ENCODE measurements around the gene SPTB. TPM values are rescaled to one million over a fixed set of nuclear protein-coding genes. Genes with fewer than 3 reads are reported as not detected.

SPTB gene
- total and polyA plus RNA-seq, 5 donors: 68.4 to 96.5 (median 82.5) TPM

GRCh38 chr14:64774272-64774671, 105.4 kb downstream of the SPTB start:
- Histone ChIP-seq H3K27me3 (ENCODE audit: control insufficient read depth, insufficient read depth) (no peaks in the 10 kb centered on the region), H3K4me3 (ENCODE audit: low read length) (no peak overlapping the region), H3K4me1 (ENCODE audit: control insufficient read depth, insufficient read depth, low read length) (peaks cover 7% of the 10 kb centered on the region), H3K27ac (ENCODE audit: low read length) (no peak overlapping the region), H3K9me3 (ENCODE audit: control insufficient read depth, low read length) (no peaks in the 10 kb centered on the region)
- DNase-seq: no peak
- no peak for ATAC-seq
- 96% methylated on average over 16 of the region's 16 CpGs for WGBS
- intact Hi-C loops (cut with DNase I): loop anchor here in 1 of 4 donors (5.0 kb wide), 1 partner anchor 102 kb away; no protein-coding TSS in a partner anchor

DNA sequence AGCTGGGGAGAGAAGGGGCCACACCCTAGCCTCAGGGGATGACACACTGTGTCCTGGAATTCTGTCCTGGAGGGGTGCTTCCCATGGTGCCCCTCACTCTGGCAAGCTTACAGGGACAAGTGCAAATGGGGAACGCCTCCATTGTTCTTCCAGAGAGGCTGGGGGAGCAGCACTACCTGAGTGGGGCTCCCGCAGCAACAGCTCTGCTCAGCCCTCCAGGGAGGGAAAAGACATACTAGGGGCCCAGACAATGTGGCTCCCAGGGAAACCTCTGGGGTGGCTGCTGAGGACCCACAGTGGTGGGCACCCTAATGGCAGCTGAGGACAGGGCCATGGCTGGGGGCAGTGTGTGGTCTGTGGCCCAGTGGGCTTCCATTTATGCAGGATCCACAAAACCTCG, 106.1 kb downstream of the SPTB start:
- Histone ChIP-seq H3K9me3 (ENCODE audit: control insufficient read depth, low read length) (no peaks in the 10 kb centered on the region), H3K27me3 (ENCODE audit: control insufficient read depth, insufficient read depth) (no peaks in the 10 kb centered on the region), H3K4me3 (ENCODE audit: low read length) (no peak overlapping the region), H3K4me1 (ENCODE audit: control insufficient read depth, insufficient read depth, low read length) (peaks cover 4% of the 10 kb centered on the region), H3K27ac (ENCODE audit: low read length) (no peak overlapping the region)
- DNase-seq: no peak
- intact Hi-C loops (cut with DNase I): loop anchor here in 1 of 4 donors (5.0 kb wide), 1 partner anchor 101 kb away; no protein-coding TSS in a partner anchor
- no peak for ATAC-seq
- 98% methylated on average over 3 of the region's 3 CpGs for WGBS

- no peak for DNase-seq
- WGBS: 96% methylated on average over 18 of the region's 18 CpGs
Measured at GRCh38 chr14:64773046-64773445, 106.7 kb downstream of the SPTB start.

GRCh38 chr14:64772397-64772950, 107.2 kb downstream of the SPTB start:
- Histone ChIP-seq H3K27me3 (ENCODE audit: control insufficient read depth, insufficient read depth) (no peaks in the 10 kb centered on the region), H3K9me3 (ENCODE audit: control insufficient read depth, low read length) (no peaks in the 10 kb centered on the region), H3K4me3 (ENCODE audit: low read length) (no peak overlapping the region), H3K27ac (ENCODE audit: low read length) (no peak overlapping the region), H3K4me1 (ENCODE audit: control insufficient read depth, insufficient read depth, low read length) (no peaks in the 10 kb centered on the region)
- no peak for DNase-seq
- 93% methylated on average over 36 of the region's 36 CpGs for WGBS
- intact Hi-C loops (cut with DNase I): loop anchor here in 1 of 4 donors (5.0 kb wide), 1 partner anchor 100 kb away; no protein-coding TSS in a partner anchor
- ATAC-seq: no peak

More at GRCh38 chr14:64773046-64773445, 106.7 kb downstream of the SPTB start:
- intact Hi-C loops (cut with DNase I): loop anchor here in 1 of 4 donors (5.0 kb wide), 1 partner anchor 101 kb away; no protein-coding TSS in a partner anchor
- no peaks in the 10 kb centered on the region for H3K27me3 ChIP-seq (ENCODE audit: control insufficient read depth, insufficient read depth)
- no peak overlapping the region for H3K4me3 ChIP-seq (ENCODE audit: low read length)
- H3K9me3 ChIP-seq (ENCODE audit: control insufficient read depth, low read length): no peaks in the 10 kb centered on the region
- no peak overlapping the region for H3K27ac ChIP-seq (ENCODE audit: low read length)
- no peaks in the 10 kb centered on the region for H3K4me1 ChIP-seq (ENCODE audit: control insufficient read depth, insufficient read depth, low read length)
- ATAC-seq: no peak

DNA sequence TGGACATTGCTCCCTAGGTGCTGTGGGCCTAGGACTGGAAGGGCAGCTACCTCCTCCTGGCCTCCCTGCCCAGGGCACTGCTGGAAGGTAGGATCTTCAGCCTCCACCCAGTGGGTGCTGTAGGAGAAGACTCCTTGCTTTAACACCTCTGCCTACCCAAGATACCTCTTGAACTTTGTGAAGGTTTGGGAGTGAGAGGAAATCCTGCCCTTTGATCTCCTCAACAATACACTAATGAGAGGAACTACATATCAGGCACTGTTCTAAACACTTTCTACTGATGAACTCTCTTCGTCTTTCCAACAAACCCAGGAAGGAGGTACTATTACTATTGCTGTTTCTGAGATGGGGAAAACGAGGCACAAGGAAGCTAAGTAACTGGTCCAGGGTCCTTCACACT, 108.5 kb downstream of the SPTB start:
- ATAC-seq (no peak), DNase-seq (no peak)
- 65% methylated on average over 2 of the region's 2 CpGs for WGBS
- Histone ChIP-seq H3K9me3 (ENCODE audit: control insufficient read depth, low read length) (no peaks in the 10 kb centered on the region), H3K27me3 (ENCODE audit: control insufficient read depth, insufficient read depth) (no peaks in the 10 kb centered on the region), H3K27ac (ENCODE audit: low read length) (no peak overlapping the region), H3K4me3 (ENCODE audit: low read length) (no peak overlapping the region), H3K4me1 (ENCODE audit: control insufficient read depth, insufficient read depth, low read length) (no peaks in the 10 kb centered on the region)
- intact Hi-C loops (cut with DNase I): loop anchor here in 1 of 4 donors (5.0 kb wide), 1 partner anchor 99 kb away; no protein-coding TSS in a partner anchor

DNA sequence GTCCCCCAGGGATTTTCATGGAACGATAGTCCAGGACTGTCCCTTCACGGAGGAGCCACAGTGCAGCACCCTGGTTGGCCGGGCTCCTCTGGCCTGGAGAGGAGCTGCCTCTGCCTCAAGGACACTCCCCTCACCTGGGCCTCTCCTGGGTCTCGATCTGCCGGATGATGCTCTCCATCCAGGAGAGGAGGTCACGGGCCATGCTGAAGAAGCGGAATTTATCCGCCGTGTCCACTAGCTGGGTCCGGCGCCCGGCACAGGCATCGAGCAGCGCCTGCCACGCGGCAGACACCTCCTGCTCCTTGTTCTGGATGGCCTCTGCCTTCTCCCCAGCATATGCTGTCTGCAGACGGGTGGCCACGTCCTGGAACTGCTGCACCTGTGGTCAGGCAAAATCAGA, 109.0 kb downstream of the SPTB start:
- DNase-seq: peak in 1 of 3 donors; percentile 26
- no peak overlapping the region for H3K27ac ChIP-seq (ENCODE audit: low read length)
- no peaks in the 10 kb centered on the region for H3K27me3 ChIP-seq (ENCODE audit: control insufficient read depth, insufficient read depth)
- no peak overlapping the region for H3K4me3 ChIP-seq (ENCODE audit: low read length)
- H3K9me3 ChIP-seq (ENCODE audit: control insufficient read depth, low read length): no peaks in the 10 kb centered on the region
- WGBS: 88% methylated on average over 18 of the region's 18 CpGs
- no peak for ATAC-seq
- intact Hi-C loops (cut with DNase I): loop anchor here in 1 of 4 donors (5.0 kb wide), 1 partner anchor 98 kb away; no protein-coding TSS in a partner anchor
- no peaks in the 10 kb centered on the region for H3K4me1 ChIP-seq (ENCODE audit: control insufficient read depth, insufficient read depth, low read length)

DNA sequence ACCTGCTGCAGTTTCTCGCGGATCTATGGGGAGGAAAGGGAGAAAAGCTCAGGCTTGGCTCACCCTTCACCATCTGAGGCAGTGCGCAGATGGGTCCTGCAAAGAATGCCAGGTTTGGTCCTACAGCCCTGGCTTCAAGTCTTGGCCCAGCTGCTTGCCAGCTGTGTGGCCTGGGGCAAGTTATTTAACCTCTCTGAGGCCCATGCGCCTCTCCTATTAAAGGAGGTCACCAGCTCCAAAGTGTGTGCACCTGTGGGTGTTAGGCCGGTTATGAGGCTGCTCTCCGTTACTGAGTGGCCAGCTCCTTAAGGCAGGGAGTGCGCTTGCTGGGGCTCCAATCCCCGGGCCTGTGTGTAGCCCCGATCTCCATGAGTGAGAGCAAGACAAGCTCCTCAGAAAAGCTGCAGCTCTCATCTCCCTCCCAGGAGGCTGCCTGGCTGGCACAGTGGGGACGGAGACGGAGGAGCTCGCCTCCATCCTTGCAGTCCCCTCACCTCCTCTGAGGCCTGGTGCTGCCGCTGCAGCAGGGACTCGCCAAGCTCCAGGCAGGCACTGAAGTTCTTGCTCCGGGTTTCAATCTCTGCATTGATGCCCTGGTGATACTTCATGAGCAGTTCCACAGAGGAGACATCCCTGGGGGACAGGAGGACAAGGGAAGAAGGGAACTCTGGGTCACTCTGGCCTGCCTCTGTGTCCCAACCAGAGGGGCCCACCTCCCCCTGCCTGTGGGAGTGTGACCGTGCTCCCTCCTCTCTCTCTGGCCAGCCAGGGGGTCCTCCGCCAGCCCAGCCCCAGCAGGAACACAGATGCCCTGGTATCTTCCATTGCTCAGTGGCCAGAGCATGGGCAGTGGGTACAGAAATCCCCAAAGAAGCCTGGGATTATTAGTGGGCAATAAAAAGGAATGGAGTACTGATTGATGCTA, 110.3 kb downstream of the SPTB start:
- Histone ChIP-seq H3K4me1 (ENCODE audit: control insufficient read depth, insufficient read depth, low read length) (no peaks in the 10 kb centered on the region), H3K4me3 (ENCODE audit: low read length) (no peak overlapping the region), H3K27me3 (ENCODE audit: control insufficient read depth, insufficient read depth) (no peaks in the 10 kb centered on the region), H3K27ac (ENCODE audit: low read length) (no peak overlapping the region), H3K9me3 (ENCODE audit: control insufficient read depth, low read length) (no peaks in the 10 kb centered on the region)
- DNase-seq: no peak
- 89% methylated on average over 17 of the region's 17 CpGs for WGBS
- intact Hi-C loops (cut with DNase I): loop anchor here in 1 of 4 donors (5.0 kb wide), 1 partner anchor 97 kb away; no protein-coding TSS in a partner anchor
- no peak for ATAC-seq

DNA sequence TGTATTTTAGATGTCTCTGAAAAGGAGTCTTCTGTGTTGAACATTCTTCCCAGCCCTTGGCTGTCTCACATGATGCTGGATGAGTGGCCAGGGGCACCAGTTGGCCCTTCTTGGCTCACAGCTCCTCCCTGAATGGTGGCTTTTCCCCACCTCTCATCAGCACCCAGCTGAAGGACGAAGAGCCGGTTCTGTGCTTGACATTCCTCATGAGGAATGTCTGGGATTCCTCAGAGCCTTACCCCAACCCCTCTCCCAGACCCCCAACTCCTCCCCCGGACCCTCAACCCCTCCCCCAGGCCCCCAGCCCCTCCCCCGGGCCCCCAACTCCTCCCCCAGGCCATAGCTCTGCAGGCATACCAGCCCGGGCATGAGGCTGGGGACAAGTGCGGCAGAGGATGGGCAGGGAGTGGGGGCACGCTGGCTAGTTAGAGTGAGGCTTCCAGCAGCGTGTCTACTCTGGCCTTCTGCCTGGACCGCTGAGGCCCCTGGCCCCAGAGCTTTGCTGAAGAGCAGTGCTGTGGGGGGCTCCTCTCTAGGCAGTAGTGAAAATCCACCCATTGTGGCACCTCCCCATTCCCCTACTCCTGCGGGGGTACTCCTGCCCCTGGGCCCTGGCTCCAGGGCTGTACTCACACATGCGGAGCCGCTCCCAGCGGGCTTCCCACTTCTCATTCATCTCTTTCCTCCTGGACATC, 111.2 kb downstream of the SPTB start:
- Histone ChIP-seq H3K27me3 (ENCODE audit: control insufficient read depth, insufficient read depth) (no peaks in the 10 kb centered on the region), H3K4me3 (ENCODE audit: low read length) (no peak overlapping the region), H3K4me1 (ENCODE audit: control insufficient read depth, insufficient read depth, low read length) (peaks cover 2% of the 10 kb centered on the region), H3K27ac (ENCODE audit: low read length) (no peak overlapping the region), H3K9me3 (ENCODE audit: control insufficient read depth, low read length) (no peaks in the 10 kb centered on the region)
- intact Hi-C loops (cut with DNase I): no loop called here
- DNase-seq (peak in 1 of 3 donors; percentile 35), ATAC-seq (no peak)
- 60% methylated on average over 13 of the region's 13 CpGs for WGBS

DNA sequence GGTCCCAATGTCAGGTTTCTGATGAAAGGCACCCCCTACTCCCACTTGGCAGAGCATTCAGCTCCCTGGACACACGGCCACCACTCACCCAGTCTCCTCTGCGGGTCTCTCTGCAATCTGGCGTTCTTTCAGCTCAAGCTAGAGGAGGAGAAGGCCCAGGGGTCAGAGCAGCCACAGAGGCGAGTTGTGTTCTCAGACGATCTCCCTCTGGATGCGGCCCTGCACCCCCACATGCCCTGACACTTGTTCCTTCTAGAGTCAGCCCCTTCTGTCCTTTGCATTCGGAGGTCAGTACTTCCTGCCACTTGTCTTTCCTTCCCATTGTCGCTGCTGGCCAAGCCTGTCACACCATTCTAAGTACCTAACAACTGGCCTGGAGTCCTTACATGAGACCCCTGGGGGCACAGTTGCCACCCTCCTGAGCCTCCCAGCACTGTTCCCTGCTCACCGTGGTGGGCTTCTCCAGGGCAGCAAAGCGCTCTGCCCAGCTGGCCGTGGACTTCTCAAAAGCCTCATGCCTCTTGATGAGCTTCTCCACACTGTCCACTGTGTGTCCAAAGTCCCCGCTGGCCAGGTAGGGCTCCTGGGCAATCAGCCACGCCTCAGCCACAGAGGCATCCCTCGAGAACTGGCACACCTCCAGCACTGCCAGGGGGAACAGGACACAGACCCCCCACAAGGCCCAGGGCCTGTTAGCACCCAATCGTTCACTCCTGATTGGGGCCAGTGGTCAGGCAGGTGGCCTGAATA, 112.3 kb downstream of the SPTB start:
- H3K4me3 ChIP-seq (ENCODE audit: low read length): no peak overlapping the region
- no peak for ATAC-seq
- WGBS: 70% methylated on average over 15 of the region's 15 CpGs
- DNase-seq: peak in 2 of 3 donors; percentile 38 to 50
- H3K9me3 ChIP-seq (ENCODE audit: control insufficient read depth, low read length): no peaks in the 10 kb centered on the region
- intact Hi-C loops (cut with DNase I): no loop called here
- H3K4me1 ChIP-seq (ENCODE audit: control insufficient read depth, insufficient read depth, low read length): peaks cover 5% of the 10 kb centered on the region
- H3K27me3 ChIP-seq (ENCODE audit: control insufficient read depth, insufficient read depth): no peaks in the 10 kb centered on the region
- no peak overlapping the region for H3K27ac ChIP-seq (ENCODE audit: low read length)

- ATAC-seq (no peak), DNase-seq (no peak)
- Histone ChIP-seq H3K27ac (ENCODE audit: low read length) (no peak overlapping the region), H3K4me1 (ENCODE audit: control insufficient read depth, insufficient read depth, low read length) (peaks cover 11% of the 10 kb centered on the region), H3K9me3 (ENCODE audit: control insufficient read depth, low read length) (no peaks in the 10 kb centered on the region), H3K27me3 (ENCODE audit: control insufficient read depth, insufficient read depth) (no peaks in the 10 kb centered on the region), H3K4me3 (ENCODE audit: low read length) (no peak overlapping the region)
- 85% methylated on average over 25 of the region's 25 CpGs for whole genome bisulfite sequencing
- intact Hi-C loops (cut with DNase I): no loop called here
Measured at GRCh38 chr14:64766430-64767151, 113.1 kb downstream of the SPTB start.

All from right cardiac atrium (tissue), 5 donors.